SK-N-MC (cell line): Measurements from ENCODE around the gene OR7A5.
"Not testable (repeated sequence)": the region's sequence is repeated elsewhere in the genome, so short reads cannot be mapped to it uniquely, and the experiment has no call there.

ENCODE experiments used
- EZH2 ChIP-seq: fragments of 200-600 bp; sonication (generic); IDR thresholded peaks from one replicate; pipeline ENCODE4 v1.6.1; 2017; ENCODE audit warnings: antibody characterized with exemption
- POLR2AphosphoS5 ChIP-seq: IDR thresholded peaks from 2 replicates; pipeline ENCODE4 v1.6.1; 2012; ENCODE audit warnings: mild to moderate bottlenecking, low read depth, low read length, borderline replicate concordance

- not testable (repeated sequence) for TF ChIP-seq POLR2AphosphoS5, EZH2
Observed at GRCh38 chr19:14784730-14785101, 50.3 kb downstream of the OR7A5 start.
